ENCODE measurements around the gene BPIFA2.

BPIFA2 gene

GRCh38 chr20:33191955-33192354 is 24.0 kb downstream of the BPIFA2 start:
- no peak overlapping the region for H3K4me3 ChIP-seq (ENCODE audit: low read depth, low read length)
- TF ChIP-seq CTCF (conservative IDR thresholded peaks at IDR 0.05; ENCODE audit: low read depth, low read length): no peak

GRCh38 chr20:33192912-33193501 is 25.0 kb downstream of the BPIFA2 start:
- DNase-seq (ENCODE audit: low read depth): no peak
- no peak overlapping the region for H3K4me3 ChIP-seq (ENCODE audit: low read depth, low read length)
- no peak for TF ChIP-seq CTCF (conservative IDR thresholded peaks at IDR 0.05; ENCODE audit: low read depth, low read length)

More at GRCh38 chr20:33191955-33192354, 24.0 kb downstream of the BPIFA2 start:
- DNase-seq (ENCODE audit: low read depth): no peak

GRCh38 chr20:33199026-33199425 is 31.1 kb downstream of the BPIFA2 start:
- H3K4me3 ChIP-seq (ENCODE audit: low read depth, low read length): no peak overlapping the region
- no peak for DNase-seq (ENCODE audit: low read depth)
- TF ChIP-seq CTCF (conservative IDR thresholded peaks at IDR 0.05; ENCODE audit: low read depth, low read length): no peak

GRCh38 chr20:33202451-33202850 is 34.5 kb downstream of the BPIFA2 start:
- DNase-seq (ENCODE audit: low read depth): no peak
- H3K4me3 ChIP-seq (ENCODE audit: low read depth, low read length): no peak overlapping the region
- no peak for TF ChIP-seq CTCF (conservative IDR thresholded peaks at IDR 0.05; ENCODE audit: low read depth, low read length)

GRCh38 chr20:33203444-33203843 is 35.5 kb downstream of the BPIFA2 start:
- no peak for TF ChIP-seq CTCF (conservative IDR thresholded peaks at IDR 0.05; ENCODE audit: low read depth, low read length)
- no peak for DNase-seq (ENCODE audit: low read depth)

GRCh38 chr20:33209789-33210188 is 41.8 kb downstream of the BPIFA2 start:
- H3K4me3 ChIP-seq (ENCODE audit: low read depth, low read length): no peak overlapping the region
- TF ChIP-seq CTCF (conservative IDR thresholded peaks at IDR 0.05; ENCODE audit: low read depth, low read length): no peak
- peak; percentile 71 for DNase-seq (ENCODE audit: low read depth)

More at GRCh38 chr20:33203444-33203843, 35.5 kb downstream of the BPIFA2 start:
- H3K4me3 ChIP-seq (ENCODE audit: low read depth, low read length): no peak overlapping the region

GRCh38 chr20:33210371-33210770 is 42.4 kb downstream of the BPIFA2 start:
- H3K4me3 ChIP-seq (ENCODE audit: low read depth, low read length): no peak overlapping the region
- no peak for DNase-seq (ENCODE audit: low read depth)
- no peak for TF ChIP-seq CTCF (conservative IDR thresholded peaks at IDR 0.05; ENCODE audit: low read depth, low read length)
